SIG-M5 treated with dmso at 0.1 percent for 504 hours (cell line): Measurements from ENCODE around the gene ZNF711.
"Not testable (repeated sequence)": the region's sequence is repeated elsewhere in the genome, so short reads cannot be mapped to it uniquely, and the experiment has no call there.

Experiments used
- DNase-seq: peaks from one replicate; lab custom pipeline; 2025; ENCODE audit not compliant: unreplicated experiment; lab: John Stamatoyannopoulos, UW

The ZNF711 gene

GRCh38 chrX:85243761-85244449 is at the start of gene ZNF711, which contains the start of gene SATL1:
Gene ZNF711, plus strand, starts transcription at chrX:85243991. Its CDS starts 3,582 bp downstream, at chrX:85247573.
Gene SATL1, minus strand, starts transcription at chrX:85243779. Its CDS starts 134,811 bp downstream, at chrX:85108968.
- no peak for DNase-seq

- no peak for DNase-seq
Measured at GRCh38 chrX:85196319-85196718, 47.5 kb upstream of the ZNF711 start.

- DNase-seq = no peak
Measured at GRCh38 chrX:85203461-85203970, 40.3 kb upstream of the ZNF711 start.

- no peak for DNase-seq
Measured at GRCh38 chrX:85213792-85214530, 29.8 kb upstream of the ZNF711 start.

- DNase-seq = no peak
Measured at GRCh38 chrX:85215946-85216345, 27.8 kb upstream of the ZNF711 start.

GRCh38 chrX:85221361-85221760 is 22.4 kb upstream of the ZNF711 start:
- DNase-seq = no peak

- no peak for DNase-seq
Measured at GRCh38 chrX:85223359-85223758, 20.4 kb upstream of the ZNF711 start.

GRCh38 chrX:85243155-85243554 is 636 bp upstream of the ZNF711 start:
- no peak for DNase-seq

GRCh38 chrX:85244450-85245211 is 840 bp downstream of the ZNF711 start:
- DNase-seq = no peak

GRCh38 chrX:85285286-85285685 is 41.5 kb downstream of the ZNF711 start:
- not testable (repeated sequence) for DNase-seq

- no peak for DNase-seq
Measured at GRCh38 chrX:85288992-85289723, 45.4 kb downstream of the ZNF711 start.

- no peak for DNase-seq
Measured at GRCh38 chrX:85303544-85303943, 59.8 kb downstream of the ZNF711 start.

GRCh38 chrX:85309717-85310116 is 65.9 kb downstream of the ZNF711 start:
- no peak for DNase-seq

- not testable (repeated sequence) for DNase-seq
Measured at GRCh38 chrX:85311348-85311747, 67.6 kb downstream of the ZNF711 start.
